SK-N-SH treated with all-trans-retinoic acid at 6 μM for 48 hours (cell line): ENCODE results near the gene OPA1.

Experiments
- ATAC-seq: fragments of 200-7000 bp; cut with Tn5 transposase; 3 replicates; pipeline ENCODE4 v1.9.1; 2020; ENCODE audit warnings: mild to moderate bottlenecking, moderate library complexity
- ARNTL ChIP-seq: fragments of 450-650 bp; formaldehyde crosslinking; IDR thresholded peaks from 2 replicates; pipeline ENCODE4 v1.5.0; 2020; ENCODE audit warnings: low read depth, mild to moderate bottlenecking, moderate library complexity, borderline replicate concordance
- BACH2 ChIP-seq: fragments of 250-450 bp; sonication (Bioruptor Pico); IDR thresholded peaks from 2 replicates; pipeline ENCODE4 v1.9.0; 2021; ENCODE audit warnings: mild to moderate bottlenecking, borderline replicate concordance
- CSDC2 ChIP-seq: fragments of 250-450 bp; sonication (Bioruptor Pico); IDR thresholded peaks from 2 replicates; pipeline ENCODE4 v1.5.0; 2020; ENCODE audit warnings: mild to moderate bottlenecking, moderate library complexity
- ESRRG ChIP-seq: fragments of 250-450 bp; sonication (Bioruptor Pico); IDR thresholded peaks from 2 replicates; pipeline ENCODE4 v1.6.1; 2021; ENCODE audit warnings: mild to moderate bottlenecking
- GLIS3 ChIP-seq: fragments of 250-450 bp; sonication (Bioruptor Pico); IDR thresholded peaks from 2 replicates; pipeline ENCODE4 v1.5.0; 2020; ENCODE audit warnings: mild to moderate bottlenecking, moderate library complexity
- ISL1 ChIP-seq: fragments of 250-450 bp; sonication (Bioruptor Pico); IDR thresholded peaks from 2 replicates; pipeline ENCODE4 v2.1.2; 2022; ENCODE audit warnings: mild to moderate bottlenecking, moderate library complexity
- OSR1 ChIP-seq: fragments of 250-450 bp; sonication (Bioruptor Pico); IDR thresholded peaks from 2 replicates; pipeline ENCODE4 v1.8.0; 2022; ENCODE audit warnings: moderate library complexity, mild to moderate bottlenecking, inconsistent platforms
- PPARA ChIP-seq: fragments of 250-450 bp; sonication (Bioruptor Pico); IDR thresholded peaks from 2 replicates; pipeline ENCODE4 v1.5.0; 2020; ENCODE audit warnings: mild to moderate bottlenecking, borderline replicate concordance
- RARB ChIP-seq: fragments of 250-450 bp; sonication (Bioruptor Pico); IDR thresholded peaks from 2 replicates; pipeline ENCODE4 v1.8.0; 2021; ENCODE audit warnings: mild to moderate bottlenecking, moderate library complexity
- SNAI2 ChIP-seq: fragments of 250-450 bp; sonication (Bioruptor Pico); IDR thresholded peaks from 2 replicates; pipeline ENCODE4 v1.5.0; 2020; ENCODE audit warnings: mild to moderate bottlenecking, moderate library complexity
- TCF4 ChIP-seq: fragments of 250-450 bp; sonication (Bioruptor Pico); IDR thresholded peaks from 2 replicates; pipeline ENCODE4 v1.8.0; 2021; ENCODE audit warnings: mild to moderate bottlenecking, moderate library complexity, borderline replicate concordance
- TOX ChIP-seq: fragments of 250-450 bp; sonication (Bioruptor Pico); IDR thresholded peaks from 2 replicates; pipeline ENCODE4 v1.8.0; 2021; ENCODE audit warnings: mild to moderate bottlenecking, moderate library complexity, borderline replicate concordance
- ZC3H10 ChIP-seq: fragments of 250-450 bp; sonication (Bioruptor Pico); IDR thresholded peaks from 2 replicates; pipeline ENCODE4 v1.5.1; 2021; ENCODE audit warnings: mild to moderate bottlenecking, moderate library complexity
- ZFP30 ChIP-seq: fragments of 450-650 bp; formaldehyde crosslinking; IDR thresholded peaks from 2 replicates; pipeline ENCODE4 v1.5.0; 2022; ENCODE audit warnings: mild to moderate bottlenecking, moderate library complexity
- ZNF70 ChIP-seq: fragments of 450-650 bp; formaldehyde crosslinking; IDR thresholded peaks from 2 replicates; pipeline ENCODE4 v1.5.0; 2020; ENCODE audit warnings: mild to moderate bottlenecking, moderate library complexity
- ZNF8 ChIP-seq: fragments of 450-650 bp; formaldehyde crosslinking; IDR thresholded peaks from 2 replicates; pipeline ENCODE4 v1.5.0; 2020; ENCODE audit warnings: mild to moderate bottlenecking, moderate library complexity
- TF ChIP-seq, protein P1 (sequence below): fragments of 250-450 bp; sonication (Bioruptor Pico); IDR thresholded peaks from 2 replicates; pipeline ENCODE4 v1.5.1; 2020; ENCODE audit warnings: low read depth, mild to moderate bottlenecking, moderate library complexity
- TF ChIP-seq, protein P2 (sequence below): fragments of 250-450 bp; sonication (Bioruptor Pico); IDR thresholded peaks from 2 replicates; pipeline ENCODE4 v1.5.1; 2021; ENCODE audit warnings: mild to moderate bottlenecking, moderate library complexity
- TF ChIP-seq, protein P3 (sequence below): fragments of 250-450 bp; sonication (Bioruptor Pico); IDR thresholded peaks from 2 replicates; pipeline ENCODE4 v1.8.0; 2021; ENCODE audit warnings: low read depth, mild to moderate bottlenecking, moderate library complexity, borderline replicate concordance
- TF ChIP-seq, protein P4 (sequence below): fragments of 250-450 bp; sonication (Bioruptor Pico); IDR thresholded peaks from 2 replicates; pipeline ENCODE4 v1.8.0; 2020; ENCODE audit warnings: mild to moderate bottlenecking, moderate library complexity, borderline replicate concordance

OPA1 gene

DNA sequence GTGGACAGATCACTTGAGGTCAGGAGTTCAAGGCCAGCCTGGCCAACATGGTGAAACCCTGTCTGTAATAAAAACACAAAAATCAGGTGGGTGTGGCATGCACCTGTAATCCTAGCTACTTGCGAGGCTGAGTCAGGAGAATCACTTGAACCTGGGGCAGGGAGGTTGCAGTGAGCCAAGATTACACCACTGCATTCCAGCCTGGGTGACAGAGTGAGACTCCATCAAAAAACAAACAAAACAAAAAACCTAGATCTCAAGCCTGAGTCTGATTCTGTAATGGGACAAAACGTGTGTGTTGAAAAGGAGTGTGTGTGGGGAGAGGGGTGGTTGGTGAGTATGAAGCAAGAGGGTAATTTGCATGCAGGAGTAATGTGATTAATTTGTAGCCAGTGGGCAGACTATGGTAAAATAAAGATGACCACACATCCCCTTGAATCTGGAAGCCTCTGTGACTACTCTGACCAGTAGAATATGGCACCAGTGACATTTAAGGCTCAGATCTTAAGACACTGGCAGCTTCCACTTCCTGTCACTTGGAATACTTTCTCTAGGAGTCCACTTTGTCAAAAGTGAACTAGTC, 18.4 kb upstream of the OPA1 start:
- no peak for TF ChIP-seq TOX (CRISPR knock-in tag)
- ATAC-seq = no peak

DNA sequence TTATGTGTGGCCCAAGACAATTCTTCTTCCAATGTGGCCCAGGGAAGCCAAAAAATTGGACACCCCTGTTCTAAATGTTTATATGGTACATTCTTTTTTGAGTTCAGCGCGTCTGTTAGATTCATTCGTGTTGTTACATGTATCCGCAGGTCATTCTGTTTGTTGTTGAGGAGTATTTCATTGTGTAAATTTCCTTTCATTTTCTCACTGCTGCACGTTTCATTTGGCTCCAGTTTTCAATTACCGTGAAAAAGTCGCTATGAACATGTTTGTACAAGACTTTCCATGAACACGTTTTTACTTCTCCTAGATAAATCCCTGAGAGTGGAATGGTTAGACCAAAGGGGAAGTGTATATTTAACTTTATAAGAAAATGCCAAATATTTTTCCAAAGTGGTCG, 7.5 kb upstream of the OPA1 start:
- no peak for TF ChIP-seq RARB (CRISPR knock-in tag)
- no peak for TF ChIP-seq GLIS3 (CRISPR knock-in tag)
- TF ChIP-seq TOX (CRISPR knock-in tag) = no peak
- TF ChIP-seq OSR1 (CRISPR knock-in tag) = no peak
- TF ChIP-seq, protein P1, sequence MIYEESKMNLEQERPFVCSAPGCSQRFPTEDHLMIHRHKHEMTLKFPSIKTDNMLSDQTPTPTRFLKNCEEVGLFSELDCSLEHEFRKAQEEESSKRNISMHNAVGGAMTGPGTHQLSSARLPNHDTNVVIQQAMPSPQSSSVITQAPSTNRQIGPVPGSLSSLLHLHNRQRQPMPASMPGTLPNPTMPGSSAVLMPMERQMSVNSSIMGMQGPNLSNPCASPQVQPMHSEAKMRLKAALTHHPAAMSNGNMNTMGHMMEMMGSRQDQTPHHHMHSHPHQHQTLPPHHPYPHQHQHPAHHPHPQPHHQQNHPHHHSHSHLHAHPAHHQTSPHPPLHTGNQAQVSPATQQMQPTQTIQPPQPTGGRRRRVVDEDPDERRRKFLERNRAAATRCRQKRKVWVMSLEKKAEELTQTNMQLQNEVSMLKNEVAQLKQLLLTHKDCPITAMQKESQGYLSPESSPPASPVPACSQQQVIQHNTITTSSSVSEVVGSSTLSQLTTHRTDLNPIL (CRISPR knock-in tag) = no peak
- ATAC-seq = no peak

DNA sequence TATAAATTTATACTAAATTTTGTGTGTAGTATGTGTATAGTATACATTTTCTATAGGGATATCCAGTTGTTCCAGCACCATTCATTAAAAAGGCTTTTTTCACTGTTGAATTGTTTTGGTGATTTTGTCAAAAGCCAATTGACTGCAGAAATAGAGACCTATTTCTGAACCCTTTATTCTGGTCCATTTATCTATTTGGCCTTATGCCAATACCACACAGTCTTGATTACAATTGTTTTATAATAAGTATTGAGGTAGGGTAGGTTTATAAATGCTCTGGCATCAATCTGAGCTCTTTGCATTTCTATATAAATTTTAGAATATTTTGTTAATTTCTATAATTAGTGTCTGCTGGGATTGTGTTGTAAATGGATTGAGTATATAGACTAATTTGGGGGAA, 6.5 kb upstream of the OPA1 start:
- TF ChIP-seq ZC3H10 (CRISPR knock-in tag) (no peak), ARNTL (no peak), PPARA (CRISPR knock-in tag) (no peak), SNAI2 (no peak), GLIS3 (CRISPR knock-in tag) (no peak), TOX (CRISPR knock-in tag) (no peak), ZNF8 (CRISPR knock-in tag) (no peak), ZNF70 (no peak), OSR1 (CRISPR knock-in tag) (no peak), CSDC2 (CRISPR knock-in tag) (no peak), TCF4 (CRISPR knock-in tag) (no peak), ZFP30 (CRISPR knock-in tag) (no peak), BACH2 (no peak), ESRRG (CRISPR knock-in tag) (no peak), RARB (CRISPR knock-in tag) (no peak)
- TF ChIP-seq, protein P2, sequence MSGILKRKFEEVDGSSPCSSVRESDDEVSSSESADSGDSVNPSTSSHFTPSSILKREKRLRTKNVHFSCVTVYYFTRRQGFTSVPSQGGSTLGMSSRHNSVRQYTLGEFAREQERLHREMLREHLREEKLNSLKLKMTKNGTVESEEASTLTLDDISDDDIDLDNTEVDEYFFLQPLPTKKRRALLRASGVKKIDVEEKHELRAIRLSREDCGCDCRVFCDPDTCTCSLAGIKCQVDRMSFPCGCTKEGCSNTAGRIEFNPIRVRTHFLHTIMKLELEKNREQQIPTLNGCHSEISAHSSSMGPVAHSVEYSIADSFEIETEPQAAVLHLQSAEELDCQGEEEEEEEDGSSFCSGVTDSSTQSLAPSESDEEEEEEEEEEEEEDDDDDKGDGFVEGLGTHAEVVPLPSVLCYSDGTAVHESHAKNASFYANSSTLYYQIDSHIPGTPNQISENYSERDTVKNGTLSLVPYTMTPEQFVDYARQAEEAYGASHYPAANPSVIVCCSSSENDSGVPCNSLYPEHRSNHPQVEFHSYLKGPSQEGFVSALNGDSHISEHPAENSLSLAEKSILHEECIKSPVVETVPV (CRISPR knock-in tag) = no peak
- TF ChIP-seq, protein P3, sequence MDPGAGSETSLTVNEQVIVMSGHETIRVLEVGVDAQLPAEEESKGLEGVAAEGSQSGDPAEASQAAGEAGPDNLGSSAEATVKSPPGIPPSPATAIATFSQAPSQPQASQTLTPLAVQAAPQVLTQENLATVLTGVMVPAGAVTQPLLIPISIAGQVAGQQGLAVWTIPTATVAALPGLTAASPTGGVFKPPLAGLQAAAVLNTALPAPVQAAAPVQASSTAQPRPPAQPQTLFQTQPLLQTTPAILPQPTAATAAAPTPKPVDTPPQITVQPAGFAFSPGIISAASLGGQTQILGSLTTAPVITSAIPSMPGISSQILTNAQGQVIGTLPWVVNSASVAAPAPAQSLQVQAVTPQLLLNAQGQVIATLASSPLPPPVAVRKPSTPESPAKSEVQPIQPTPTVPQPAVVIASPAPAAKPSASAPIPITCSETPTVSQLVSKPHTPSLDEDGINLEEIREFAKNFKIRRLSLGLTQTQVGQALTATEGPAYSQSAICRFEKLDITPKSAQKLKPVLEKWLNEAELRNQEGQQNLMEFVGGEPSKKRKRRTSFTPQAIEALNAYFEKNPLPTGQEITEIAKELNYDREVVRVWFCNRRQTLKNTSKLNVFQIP (CRISPR knock-in tag) = no peak
- ATAC-seq = no peak

DNA sequence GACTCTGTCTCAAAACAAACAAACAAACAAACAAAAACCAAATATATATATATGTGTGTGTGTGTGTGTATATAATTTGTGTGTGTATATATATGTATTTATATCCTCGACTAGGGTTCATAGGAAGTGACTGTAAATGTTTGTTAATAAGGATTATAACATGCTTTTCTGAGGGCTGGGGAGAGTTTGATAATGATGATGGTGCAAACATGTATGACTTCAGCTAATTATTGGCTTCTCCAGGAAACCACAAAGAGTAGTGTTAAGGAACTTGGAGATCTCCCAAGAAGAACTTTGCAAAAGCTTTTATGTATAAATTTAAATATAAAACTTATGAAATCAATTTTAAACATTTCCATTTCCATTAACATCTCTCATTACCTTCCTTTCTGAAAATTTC, 3.9 kb upstream of the OPA1 start:
- TF ChIP-seq TOX (CRISPR knock-in tag) (no peak), ISL1 (CRISPR knock-in tag) (no peak), ZNF70 (no peak), TCF4 (CRISPR knock-in tag) (no peak), RARB (CRISPR knock-in tag) (no peak), GLIS3 (CRISPR knock-in tag) (no peak)
- TF ChIP-seq, protein P2 (CRISPR knock-in tag) = no peak
- TF ChIP-seq, protein P3 (CRISPR knock-in tag) = no peak

DNA sequence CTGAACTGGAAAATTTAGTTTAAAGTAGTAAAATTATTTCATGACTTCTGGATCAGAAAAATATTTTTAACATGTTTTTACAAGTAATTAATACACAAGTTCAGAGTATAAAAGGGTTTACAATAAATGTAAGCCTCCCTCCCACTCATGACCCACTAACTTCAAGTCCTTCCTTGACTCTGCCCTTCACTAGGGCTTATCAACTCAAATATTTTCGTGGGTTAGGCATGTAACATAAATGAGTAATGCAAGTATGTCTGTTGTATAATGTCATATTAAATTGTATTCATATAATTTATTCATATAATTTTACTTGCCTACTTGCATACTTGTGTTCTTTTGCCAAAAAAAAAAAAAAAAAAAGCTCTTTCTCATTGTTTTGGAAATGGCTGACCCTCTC, 3.4 kb upstream of the OPA1 start:
- ATAC-seq = no peak
- TF ChIP-seq RARB (CRISPR knock-in tag) (no peak), ESRRG (CRISPR knock-in tag) (no peak), TOX (CRISPR knock-in tag) (no peak), GLIS3 (CRISPR knock-in tag) (no peak), TCF4 (CRISPR knock-in tag) (no peak), ZC3H10 (CRISPR knock-in tag) (no peak), BACH2 (no peak), SNAI2 (no peak)
- TF ChIP-seq, protein P3 (CRISPR knock-in tag) = no peak
- TF ChIP-seq, protein P4, sequence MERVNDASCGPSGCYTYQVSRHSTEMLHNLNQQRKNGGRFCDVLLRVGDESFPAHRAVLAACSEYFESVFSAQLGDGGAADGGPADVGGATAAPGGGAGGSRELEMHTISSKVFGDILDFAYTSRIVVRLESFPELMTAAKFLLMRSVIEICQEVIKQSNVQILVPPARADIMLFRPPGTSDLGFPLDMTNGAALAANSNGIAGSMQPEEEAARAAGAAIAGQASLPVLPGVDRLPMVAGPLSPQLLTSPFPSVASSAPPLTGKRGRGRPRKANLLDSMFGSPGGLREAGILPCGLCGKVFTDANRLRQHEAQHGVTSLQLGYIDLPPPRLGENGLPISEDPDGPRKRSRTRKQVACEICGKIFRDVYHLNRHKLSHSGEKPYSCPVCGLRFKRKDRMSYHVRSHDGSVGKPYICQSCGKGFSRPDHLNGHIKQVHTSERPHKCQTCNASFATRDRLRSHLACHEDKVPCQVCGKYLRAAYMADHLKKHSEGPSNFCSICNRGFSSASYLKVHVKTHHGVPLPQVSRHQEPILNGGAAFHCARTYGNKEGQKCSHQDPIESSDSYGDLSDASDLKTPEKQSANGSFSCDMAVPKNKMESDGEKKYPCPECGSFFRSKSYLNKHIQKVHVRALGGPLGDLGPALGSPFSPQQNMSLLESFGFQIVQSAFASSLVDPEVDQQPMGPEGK (CRISPR knock-in tag) = no peak
- TF ChIP-seq, protein P1 (CRISPR knock-in tag) = no peak

More for the DNA sequence above, 3.9 kb upstream of the OPA1 start:
- ATAC-seq = no peak
